Muscle layer of duodenum (tissue), 2 donors: Measurements from ENCODE around the gene PLD4.
"Not testable (repeated sequence)": the region's sequence is repeated elsewhere in the genome, so short reads cannot be mapped to it uniquely, and the experiment has no call there.

Experiments used
- H3K27ac ChIP-seq: one replicate; pipeline ENCODE4 v1.7.0; 2013; ENCODE audit warnings: mild to moderate bottlenecking, low read length
- H3K27me3 ChIP-seq: one replicate; pipeline ENCODE4 v1.7.0; 2013; ENCODE audit warnings: low read depth, mild to moderate bottlenecking, control low read depth, low read length
- H3K36me3 ChIP-seq, 2 donors: one replicate each; pipeline ENCODE4 v1.7.0; 2013; ENCODE audit warnings: low read length in 2 of 2, control low read depth in 1 of 2, mild to moderate bottlenecking in 1 of 2; ENCODE audit not compliant: insufficient read depth in 2 of 2, control insufficient read depth in 1 of 2
- H3K4me1 ChIP-seq, 2 donors: one replicate each; pipeline ENCODE4 v1.7.0; 2013; ENCODE audit warnings: low read length in 2 of 2, mild to moderate bottlenecking in 2 of 2, control low read depth in 1 of 2, moderate library complexity in 1 of 2; ENCODE audit not compliant: insufficient read depth in 2 of 2, control insufficient read depth in 1 of 2
- H3K4me3 ChIP-seq, 2 donors: one replicate each; pipeline ENCODE4 v1.7.0; 2013; ENCODE audit warnings: low read length in 2 of 2, low read depth in 1 of 2, mild to moderate bottlenecking in 1 of 2
- H3K9me3 ChIP-seq, 2 donors: one replicate each; pipeline ENCODE4 v1.7.0; 2013; ENCODE audit warnings: low read length in 2 of 2, control low read depth in 1 of 2, mild to moderate bottlenecking in 1 of 2; ENCODE audit not compliant: control insufficient read depth in 1 of 2
- donor health status: healthy.

Gene PLD4

DNA sequence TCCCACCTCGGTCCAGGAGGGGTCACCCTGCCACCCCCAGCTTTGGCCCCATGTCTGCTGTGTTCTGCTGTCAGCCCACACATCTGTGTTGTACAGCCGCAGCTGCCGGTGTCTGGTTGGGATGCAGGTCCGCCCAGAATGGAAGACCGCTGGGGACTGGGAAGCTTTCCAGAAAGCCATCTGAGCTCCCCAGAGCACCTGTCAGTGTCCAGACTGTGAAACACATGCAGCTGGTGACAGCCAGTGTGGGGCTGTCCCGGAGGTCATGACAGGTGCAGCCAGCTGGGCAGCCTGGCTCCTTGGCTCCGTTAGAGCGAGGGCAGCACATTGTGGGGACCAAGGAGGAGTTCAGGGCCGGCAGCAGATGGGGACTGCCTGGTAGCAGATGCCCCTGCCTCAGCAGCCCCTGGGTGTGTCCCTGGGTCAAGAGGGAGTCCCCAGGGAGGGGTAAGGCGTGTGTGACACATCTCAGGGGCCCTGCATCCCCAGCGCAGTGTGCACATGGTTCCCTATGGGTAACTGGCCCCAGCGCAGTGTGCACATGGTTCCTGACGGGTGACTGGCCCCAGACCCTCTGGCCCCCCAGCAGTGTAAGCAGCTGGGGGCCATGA, 43.2 kb upstream of the PLD4 start:
- Histone ChIP-seq H3K9me3 (no peaks in the 10 kb centered on the region), H3K27ac (no peak overlapping the region), H3K4me3 (no peak overlapping the region), H3K4me1 (no peaks in the 10 kb centered on the region), H3K36me3 (peaks cover 7 to 54% of the 10 kb centered on the region in 2 donors), H3K27me3 (no peaks in the 10 kb centered on the region)

DNA sequence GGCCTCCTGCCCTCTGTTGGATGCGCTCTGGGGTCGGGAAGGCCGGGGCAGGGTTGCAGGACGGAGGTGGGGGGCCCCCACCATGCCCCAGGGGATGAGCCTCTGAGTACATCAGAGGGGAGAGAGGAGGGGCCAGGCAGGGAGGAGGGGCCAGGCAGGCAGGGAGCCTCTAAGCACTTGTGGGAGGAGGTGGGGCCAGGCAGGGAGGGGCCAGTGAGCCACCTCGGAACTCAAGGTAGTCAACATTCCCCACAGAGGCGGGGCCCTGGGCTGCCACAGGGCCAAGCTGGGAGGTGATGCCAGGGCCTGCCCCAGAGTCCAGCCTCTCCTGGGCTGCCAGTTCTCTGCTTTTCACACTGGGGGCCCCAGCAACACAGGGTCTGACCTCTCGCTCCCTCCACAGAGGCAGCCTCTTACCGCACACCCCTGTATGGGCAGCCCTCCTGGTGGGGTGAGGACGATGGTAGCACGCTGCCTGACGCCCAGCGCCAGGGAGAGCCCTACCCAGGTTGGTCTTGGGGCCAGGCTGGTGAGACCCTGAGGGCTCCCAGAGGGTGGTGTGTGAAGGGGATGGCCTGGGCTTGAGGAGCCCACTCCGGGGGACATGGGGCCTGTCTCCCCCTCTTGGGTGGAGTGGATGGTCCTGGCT, 42.2 kb upstream of the PLD4 start:
- H3K27ac ChIP-seq, result no peak overlapping the region
- H3K4me3 ChIP-seq, result no peak overlapping the region
- no peaks in the 10 kb centered on the region for H3K4me1 ChIP-seq
- H3K27me3 ChIP-seq, result no peaks in the 10 kb centered on the region
- H3K9me3 ChIP-seq, result no peaks in the 10 kb centered on the region
- peaks cover 7 to 64% of the 10 kb centered on the region in 2 donors for H3K36me3 ChIP-seq

DNA sequence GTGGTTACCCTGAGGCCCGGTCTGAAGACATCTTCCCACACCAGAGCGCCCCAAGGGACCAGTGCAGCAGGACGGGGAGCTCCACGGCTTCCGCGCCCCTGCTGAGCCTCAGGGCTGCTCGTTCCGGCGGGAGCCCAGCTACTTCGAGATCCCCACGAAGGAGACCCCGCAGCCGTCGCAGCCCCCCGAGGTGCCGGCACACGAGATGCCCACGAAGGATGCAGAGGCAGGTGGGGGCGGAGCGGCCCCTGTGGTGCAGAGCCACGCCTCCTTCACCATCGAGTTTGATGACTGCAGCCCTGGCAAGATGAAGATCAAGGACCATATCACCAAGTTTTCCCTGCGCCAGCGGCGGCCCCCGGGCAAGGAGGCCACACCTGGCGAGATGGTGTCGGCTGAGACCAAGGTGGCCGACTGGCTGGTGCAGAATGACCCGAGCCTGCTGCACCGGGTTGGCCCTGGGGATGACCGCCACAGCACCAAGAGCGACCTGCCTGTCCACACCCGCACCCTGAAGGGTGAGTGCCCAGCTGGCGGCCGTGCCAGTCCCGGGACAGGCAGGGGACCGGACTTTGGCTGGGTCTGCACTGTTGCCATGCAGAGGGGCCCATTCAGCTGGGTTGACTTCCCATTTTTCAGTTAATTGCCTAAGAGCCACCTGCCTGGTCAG, 41.6 kb upstream of the PLD4 start:
- H3K27ac ChIP-seq, result no peak overlapping the region
- H3K36me3 ChIP-seq, result peaks cover 7 to 67% of the 10 kb centered on the region in 2 donors
- H3K9me3 ChIP-seq, result no peaks in the 10 kb centered on the region
- no peaks in the 10 kb centered on the region for H3K4me1 ChIP-seq
- H3K27me3 ChIP-seq, result no peaks in the 10 kb centered on the region
- H3K4me3 ChIP-seq, result no peak overlapping the region

DNA sequence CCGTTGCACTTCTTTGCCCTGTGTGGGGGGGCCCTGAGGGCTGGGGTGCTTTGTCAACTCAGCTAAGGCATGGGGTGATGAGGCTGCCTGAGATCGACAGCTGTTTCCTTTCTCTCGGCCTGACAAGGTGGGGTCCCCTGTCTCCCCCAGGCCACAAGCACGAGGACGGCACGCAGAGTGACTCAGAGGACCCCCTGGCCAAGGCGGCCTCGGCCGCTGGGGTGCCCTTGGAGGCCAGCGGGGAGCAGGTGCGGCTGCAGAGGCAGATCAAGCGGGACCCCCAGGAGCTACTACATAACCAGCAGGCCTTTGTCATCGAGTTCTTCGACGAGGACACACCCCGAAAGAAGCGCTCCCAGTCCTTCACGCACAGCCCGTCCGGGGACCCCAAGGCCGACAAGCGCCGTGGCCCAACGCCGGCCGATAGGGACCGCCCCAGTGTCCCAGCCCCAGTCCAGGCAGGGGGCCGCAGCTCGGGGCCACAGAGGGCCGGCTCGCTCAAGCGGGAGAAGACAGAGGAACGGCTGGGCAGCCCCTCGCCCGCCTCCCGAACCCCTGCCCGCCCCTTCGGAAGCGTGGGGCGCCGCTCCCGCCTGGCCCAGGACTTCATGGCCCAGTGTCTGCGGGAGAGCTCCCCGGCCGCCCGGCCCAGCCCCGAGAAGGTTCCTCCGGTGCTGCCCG, 40.9 kb upstream of the PLD4 start:
- Histone ChIP-seq H3K27me3 (no peaks in the 10 kb centered on the region), H3K4me3 (no peak overlapping the region), H3K36me3 (peaks cover 7 to 66% of the 10 kb centered on the region in 2 donors), H3K4me1 (no peaks in the 10 kb centered on the region), H3K9me3 (no peaks in the 10 kb centered on the region), H3K27ac (no peak overlapping the region)

DNA sequence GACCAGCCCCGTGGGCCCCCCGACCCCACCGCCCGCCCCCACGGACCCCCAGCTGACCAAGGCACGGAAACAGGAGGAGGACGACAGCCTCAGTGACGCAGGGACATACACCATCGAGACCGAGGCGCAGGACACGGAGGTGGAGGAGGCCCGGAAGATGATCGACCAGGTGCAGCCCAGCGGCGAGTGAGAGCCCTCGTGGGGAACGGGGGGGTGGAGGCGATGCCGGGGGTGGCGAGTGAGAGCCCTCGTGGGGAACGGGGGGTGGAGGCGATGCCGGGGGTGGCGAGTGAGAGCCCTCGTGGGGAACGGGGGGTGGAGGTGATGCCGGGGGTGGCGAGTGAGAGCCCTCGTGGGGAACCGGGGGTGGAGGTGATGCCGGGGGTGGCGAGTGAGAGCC, 40.3 kb upstream of the PLD4 start:
- not testable (repeated sequence) for H3K27ac ChIP-seq, H3K9me3 ChIP-seq, H3K27me3 ChIP-seq, H3K4me1 ChIP-seq, H3K4me3 ChIP-seq
- peaks cover 7 to 65% of the 10 kb centered on the region in 2 donors for H3K36me3 ChIP-seq

DNA sequence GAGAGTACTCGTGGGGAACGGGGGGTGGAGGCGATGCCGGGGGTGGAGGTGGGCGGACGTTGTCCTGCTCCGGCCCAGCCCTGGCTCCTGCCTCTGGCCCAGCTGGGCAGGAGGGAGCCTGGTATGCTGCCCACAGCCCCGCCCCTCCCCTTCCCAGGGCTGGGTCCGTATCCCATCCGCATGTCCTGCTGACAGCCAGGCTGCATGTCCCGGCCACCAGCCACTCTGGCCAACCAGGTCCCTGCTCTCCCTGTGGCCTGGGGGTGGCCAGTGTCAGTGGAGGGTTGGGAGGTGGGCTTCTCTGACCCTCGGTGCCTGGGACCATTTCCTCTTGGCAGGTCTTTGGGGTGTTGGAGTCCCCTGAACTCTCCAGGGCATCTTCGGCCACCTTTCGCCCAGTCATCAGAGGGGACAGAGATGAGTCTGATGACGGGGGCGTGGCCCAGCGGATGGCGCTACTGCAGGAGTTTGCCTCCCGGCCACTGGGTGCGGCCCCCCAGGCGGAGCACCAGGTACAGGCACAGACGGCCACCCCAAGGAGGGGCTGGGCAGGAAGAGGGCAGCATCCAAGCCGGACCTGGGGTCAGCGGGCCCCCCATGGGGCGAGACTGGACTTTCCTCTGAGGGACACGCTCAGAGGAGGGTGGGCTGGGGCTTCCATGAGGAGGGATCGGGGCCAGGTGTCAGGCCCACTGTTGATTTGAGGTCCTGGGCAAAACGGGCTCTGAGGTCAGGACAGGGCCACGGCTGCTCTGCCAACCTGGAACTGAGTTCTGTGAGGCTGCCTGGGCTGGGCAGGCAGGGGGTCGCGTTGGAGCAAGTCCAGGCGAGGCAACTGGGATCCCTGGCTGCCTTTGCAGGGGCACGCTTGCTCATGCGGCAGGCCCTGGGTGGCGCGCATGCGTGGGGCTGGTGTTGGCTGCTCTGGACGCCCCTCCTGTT, 39.4 kb upstream of the PLD4 start:
- Histone ChIP-seq H3K27ac (no peak overlapping the region), H3K9me3 (no peaks in the 10 kb centered on the region), H3K4me3 (no peak overlapping the region), H3K27me3 (no peaks in the 10 kb centered on the region), H3K4me1 (no peaks in the 10 kb centered on the region), H3K36me3 (peaks cover 7 to 59% of the 10 kb centered on the region in 2 donors)

DNA sequence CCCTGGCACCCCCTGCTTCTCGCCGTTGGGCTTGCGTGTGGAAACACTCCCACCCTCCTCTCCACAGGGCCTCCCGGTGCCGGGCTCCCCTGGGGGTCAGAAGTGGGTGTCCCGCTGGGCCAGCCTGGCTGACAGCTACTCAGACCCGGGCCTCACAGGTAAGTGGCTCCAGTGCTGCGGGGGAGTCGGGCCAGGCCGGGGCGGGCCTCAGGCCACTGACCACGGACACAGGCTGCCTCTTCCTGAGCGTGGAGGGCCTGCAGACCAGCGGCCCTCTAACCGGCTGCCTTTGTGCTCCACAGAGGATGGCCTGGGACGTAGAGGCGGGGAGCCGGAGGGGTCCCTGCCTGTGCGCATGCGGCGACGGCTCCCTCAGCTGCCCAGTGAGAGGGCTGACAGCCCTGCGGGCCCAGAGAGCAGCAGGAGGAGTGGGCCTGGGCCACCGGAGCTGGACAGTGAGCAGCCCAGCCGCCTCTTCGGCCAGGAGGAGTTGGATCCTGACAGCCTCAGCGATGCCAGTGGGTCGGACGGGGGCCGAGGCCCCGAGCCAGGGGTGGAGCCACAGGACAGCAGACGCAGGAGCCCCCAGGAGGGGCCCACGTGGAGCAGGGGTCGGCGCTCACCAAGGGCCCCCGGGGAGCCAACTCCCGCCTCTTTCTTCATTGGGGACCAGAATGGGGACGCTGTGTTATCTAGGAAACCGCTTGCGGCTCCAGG, 38.5 kb upstream of the PLD4 start:
- H3K36me3 ChIP-seq, result peaks cover 0 to 52% of the 10 kb centered on the region in 2 donors

DNA sequence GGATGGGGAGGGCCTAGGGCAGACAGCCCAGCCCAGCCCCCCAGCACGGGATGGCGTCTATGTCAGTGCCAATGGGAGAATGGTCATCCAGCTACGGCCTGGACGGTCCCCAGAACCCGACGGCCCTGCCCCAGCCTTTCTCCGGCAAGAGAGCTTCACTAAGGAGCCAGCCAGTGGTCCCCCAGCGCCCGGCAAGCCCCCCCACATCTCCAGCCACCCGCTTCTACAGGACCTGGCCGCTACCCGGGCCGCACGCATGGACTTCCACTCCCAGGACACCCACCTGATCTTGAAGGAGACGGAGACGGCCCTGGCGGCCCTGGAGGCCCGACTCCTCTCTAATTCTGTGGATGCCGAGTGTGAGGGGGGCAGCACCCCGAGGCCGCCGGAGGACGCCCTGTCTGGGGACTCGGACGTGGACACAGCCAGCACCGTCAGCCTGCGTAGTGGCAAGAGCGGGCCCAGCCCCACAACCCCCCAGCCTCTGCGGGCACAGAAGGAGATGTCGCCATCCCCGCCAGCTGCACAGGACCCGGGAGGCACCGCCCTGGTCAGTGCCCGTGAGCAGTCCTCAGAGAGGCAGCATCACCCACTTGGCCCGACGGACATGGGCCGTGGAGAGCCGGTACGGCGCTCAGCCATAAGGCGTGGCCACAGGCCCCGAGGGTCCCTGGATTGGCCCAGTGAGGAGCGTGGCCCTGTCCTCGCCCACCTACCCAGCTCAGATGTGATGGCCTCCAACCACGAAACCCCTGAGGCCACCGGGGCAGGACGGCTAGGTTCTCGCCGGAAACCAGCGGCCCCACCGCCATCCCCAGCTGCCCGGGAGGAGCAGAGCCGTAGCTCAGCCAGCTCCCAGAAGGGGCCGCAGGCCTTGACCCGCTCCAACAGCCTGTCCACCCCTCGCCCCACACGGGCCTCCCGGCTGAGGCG, 37.7 kb upstream of the PLD4 start:
- H3K4me1 ChIP-seq, result no peaks in the 10 kb centered on the region
- H3K9me3 ChIP-seq, result no peaks in the 10 kb centered on the region
- H3K27me3 ChIP-seq, result no peaks in the 10 kb centered on the region
- H3K27ac ChIP-seq, result no peak overlapping the region
- H3K36me3 ChIP-seq, result peaks cover 0 to 48% of the 10 kb centered on the region in 2 donors
- no peak overlapping the region for H3K4me3 ChIP-seq

More for the DNA sequence above, 38.5 kb upstream of the PLD4 start:
- no peak overlapping the region for H3K4me3 ChIP-seq
- no peaks in the 10 kb centered on the region for H3K9me3 ChIP-seq
- no peak overlapping the region for H3K27ac ChIP-seq
- no peaks in the 10 kb centered on the region for H3K4me1 ChIP-seq
- no peaks in the 10 kb centered on the region for H3K27me3 ChIP-seq

DNA sequence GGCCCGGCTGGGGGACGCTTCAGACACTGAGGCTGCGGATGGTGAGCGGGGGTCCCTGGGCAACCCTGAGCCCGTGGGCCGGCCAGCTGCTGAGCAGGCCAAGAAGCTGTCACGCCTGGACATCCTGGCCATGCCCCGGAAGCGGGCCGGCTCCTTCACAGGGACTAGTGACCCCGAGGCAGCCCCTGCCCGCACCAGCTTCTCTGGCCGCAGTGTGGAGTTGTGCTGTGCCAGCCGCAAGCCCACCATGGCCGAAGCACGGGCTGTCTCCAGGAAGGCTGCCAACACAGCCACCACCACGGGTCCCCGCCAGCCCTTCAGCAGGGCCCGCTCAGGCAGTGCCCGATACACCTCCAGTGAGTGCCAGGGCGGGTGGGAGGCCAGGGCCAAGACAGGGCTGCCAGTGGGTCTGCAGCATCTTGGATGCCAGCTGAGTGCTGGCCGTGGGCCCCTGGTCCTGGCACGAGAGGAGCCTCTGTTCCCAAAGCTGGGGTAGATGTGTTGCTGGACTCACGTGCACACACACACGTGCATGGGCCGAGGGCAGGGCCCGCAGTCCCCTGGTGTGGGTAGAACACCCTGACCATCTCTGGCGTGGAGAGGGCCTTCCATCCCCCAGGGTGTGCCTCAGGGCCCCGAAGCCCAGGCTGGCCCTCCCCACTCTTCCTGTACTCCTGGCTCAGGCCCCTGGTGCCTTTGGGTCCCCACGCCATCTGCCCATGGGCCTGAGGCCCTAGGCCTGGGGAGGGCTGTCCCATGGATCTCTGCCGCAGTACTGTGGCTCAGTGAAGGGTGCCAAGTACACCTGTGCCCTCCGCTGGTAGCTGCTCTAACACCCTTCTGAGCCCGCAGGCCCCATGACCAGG, 36.8 kb upstream of the PLD4 start:
- peaks cover 0 to 48% of the 10 kb centered on the region in 2 donors for H3K36me3 ChIP-seq
- no peaks in the 10 kb centered on the region for H3K9me3 ChIP-seq
- H3K4me3 ChIP-seq, result no peak overlapping the region
- no peak overlapping the region for H3K27ac ChIP-seq
- no peaks in the 10 kb centered on the region for H3K4me1 ChIP-seq
- H3K27me3 ChIP-seq, result no peaks in the 10 kb centered on the region
